ENCODE measurements around the gene SIRT6.

DNA sequence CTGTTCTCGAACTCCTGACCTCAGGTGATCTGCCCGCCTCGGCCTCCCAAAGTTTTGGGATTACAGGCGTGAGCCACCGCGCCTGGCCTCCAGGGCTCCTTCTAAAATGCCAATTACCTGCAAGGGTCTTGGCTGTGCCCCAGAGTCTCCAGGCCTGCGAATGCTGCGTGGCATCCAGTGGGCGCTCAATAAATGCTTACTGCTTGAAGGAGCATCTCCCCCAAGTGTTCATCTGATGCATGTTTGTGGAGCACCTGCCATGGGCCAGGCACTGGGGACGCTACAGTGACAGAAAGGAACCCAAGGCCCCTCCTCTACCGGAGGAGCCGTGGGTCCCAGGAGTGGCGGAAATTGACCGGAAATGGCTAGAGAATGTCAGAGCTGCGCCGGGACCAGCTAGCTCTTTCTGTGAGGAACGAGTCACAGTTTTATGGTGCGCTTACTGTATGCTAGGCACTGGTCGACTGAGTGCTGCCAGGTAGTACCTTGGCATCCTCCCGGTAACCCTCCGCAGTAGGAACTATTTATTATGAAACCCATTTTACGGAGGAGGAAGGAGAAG, 14.3 kb upstream of the SIRT6 start:
- TF ChIP-seq CTCF (IDR thresholded peaks at IDR 0.05): no peak
- TF ChIP-seq POLR2A (IDR thresholded peaks at IDR 0.05): no peak

All from lower leg skin (tissue), 3 donors.